ENCODE results near the gene LIX1.
"Not testable (repeated sequence)": the region's sequence is repeated elsewhere in the genome, so short reads cannot be mapped to it uniquely, and the experiment has no call there.

Gene LIX1

DNA sequence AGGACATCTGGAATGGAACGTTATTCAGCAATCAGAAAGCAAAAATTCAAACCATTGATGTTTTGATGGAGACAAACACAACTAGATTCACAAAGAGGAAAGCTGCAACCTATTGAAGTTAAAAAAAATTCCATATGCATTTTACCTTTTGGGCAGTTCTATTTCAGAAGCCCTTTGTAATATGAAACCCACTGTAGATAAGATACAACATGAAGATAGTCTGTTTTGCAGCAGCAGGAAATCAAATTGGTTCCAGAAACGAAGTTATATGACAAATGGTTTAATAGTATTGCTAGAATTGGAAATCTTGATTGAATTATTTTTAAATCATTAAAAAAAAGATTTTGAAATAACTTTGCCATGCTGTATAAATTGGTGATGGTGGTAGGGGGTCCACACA, 872 bp downstream of the LIX1 start:
- DNase-seq (ENCODE audit: low read depth, low spot score) = no peak

DNA sequence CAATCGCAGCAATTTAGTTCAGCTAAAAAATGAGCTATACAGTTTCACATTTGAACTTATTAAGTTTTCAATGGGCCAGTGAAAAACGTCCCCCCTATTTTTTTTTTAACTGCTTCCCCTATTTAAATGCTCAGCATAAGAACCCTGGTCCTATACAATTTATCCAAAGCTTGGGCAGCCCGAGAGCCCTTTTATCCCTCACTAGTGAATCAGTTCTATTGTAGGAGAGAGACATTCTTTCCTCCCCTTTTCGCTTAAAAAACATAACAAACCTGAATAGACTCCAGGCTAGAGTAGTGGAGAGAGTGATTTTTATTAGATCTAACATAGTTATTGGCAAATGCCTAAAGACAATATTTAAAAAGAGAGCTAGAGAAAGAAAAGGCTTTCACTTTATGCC, 1.4 kb downstream of the LIX1 start:
- DNase-seq (ENCODE audit: low read depth, low spot score) = no peak

DNA sequence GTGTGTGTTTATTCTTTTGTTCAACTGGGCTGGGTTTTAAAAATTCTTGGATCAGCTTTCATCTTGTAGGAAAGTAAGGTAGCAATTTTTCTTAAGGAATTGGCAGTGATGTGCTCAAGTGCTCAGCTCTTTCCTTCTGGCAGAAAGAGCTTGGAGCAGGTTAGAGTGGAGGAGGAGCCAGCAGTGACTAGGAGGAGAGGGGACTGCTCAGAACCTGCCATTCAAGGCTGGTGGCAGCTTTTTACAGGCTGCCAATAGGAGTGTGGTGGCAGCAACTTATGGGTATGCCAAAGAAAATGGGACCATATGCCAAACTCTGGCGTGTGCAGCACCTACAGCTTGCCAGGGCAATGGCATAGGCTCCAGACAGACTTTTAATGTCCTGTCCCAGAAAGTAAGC, 2.2 kb downstream of the LIX1 start:
- not testable (repeated sequence) for DNase-seq (ENCODE audit: low read depth, low spot score)

GRCh38 chr5:97136475-97136874, 5.9 kb downstream of the LIX1 start:
- no peak for DNase-seq (ENCODE audit: low read depth, low spot score)

GRCh38 chr5:97135868-97136267, 6.5 kb downstream of the LIX1 start:
- DNase-seq (ENCODE audit: low read depth, low spot score) = no peak

DNA sequence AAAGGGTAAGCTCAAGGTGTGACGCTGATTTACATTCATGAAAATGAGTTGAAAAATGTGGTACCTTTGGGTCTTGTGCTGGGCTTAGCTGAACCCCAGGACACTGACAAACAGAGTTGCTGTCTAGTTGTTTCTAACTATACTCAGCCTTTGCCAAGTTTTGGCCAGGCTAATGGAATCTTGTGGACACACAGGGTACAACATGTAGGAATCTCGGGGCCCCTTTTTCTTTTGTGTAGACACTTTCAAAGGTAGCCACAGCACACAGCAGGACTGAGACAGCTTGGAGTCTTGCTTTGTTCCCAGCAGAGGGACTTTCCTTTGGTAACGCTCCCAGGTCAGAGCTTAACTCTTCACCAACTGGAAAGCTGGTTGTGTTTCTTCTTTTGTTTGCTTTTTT, 7.8 kb downstream of the LIX1 start:
- no peak for DNase-seq (ENCODE audit: low read depth, low spot score)

DNA sequence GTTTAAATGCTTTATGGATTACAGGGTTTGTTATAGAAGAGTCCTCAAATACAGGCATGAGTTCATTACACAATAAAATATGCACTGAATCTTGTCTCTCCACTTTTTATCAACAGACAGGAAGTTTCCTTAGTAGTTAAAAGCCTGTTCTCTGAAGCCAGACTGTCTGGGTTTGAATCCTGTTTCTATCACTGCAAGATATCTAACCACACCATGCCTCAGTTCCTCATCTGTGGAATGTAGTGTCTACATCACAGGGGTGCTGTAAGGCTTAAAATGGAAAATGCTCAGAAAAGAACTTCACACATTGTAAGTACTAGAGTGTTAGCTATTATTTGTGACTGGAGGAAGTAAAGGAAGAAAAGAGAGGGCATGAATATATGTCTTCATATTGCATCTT, 9.3 kb downstream of the LIX1 start:
- DNase-seq (ENCODE audit: low read depth, low spot score) = no peak

GRCh38 chr5:97131921-97132320, 10.5 kb downstream of the LIX1 start:
- DNase-seq (ENCODE audit: low read depth, low spot score) = no peak

GRCh38 chr5:97131139-97131710, 11.2 kb downstream of the LIX1 start:
- DNase-seq (ENCODE audit: low read depth, low spot score) = no peak

- DNase-seq (ENCODE audit: low read depth, low spot score) = no peak
Observed at GRCh38 chr5:97127727-97128126, 14.7 kb downstream of the LIX1 start.

DNA sequence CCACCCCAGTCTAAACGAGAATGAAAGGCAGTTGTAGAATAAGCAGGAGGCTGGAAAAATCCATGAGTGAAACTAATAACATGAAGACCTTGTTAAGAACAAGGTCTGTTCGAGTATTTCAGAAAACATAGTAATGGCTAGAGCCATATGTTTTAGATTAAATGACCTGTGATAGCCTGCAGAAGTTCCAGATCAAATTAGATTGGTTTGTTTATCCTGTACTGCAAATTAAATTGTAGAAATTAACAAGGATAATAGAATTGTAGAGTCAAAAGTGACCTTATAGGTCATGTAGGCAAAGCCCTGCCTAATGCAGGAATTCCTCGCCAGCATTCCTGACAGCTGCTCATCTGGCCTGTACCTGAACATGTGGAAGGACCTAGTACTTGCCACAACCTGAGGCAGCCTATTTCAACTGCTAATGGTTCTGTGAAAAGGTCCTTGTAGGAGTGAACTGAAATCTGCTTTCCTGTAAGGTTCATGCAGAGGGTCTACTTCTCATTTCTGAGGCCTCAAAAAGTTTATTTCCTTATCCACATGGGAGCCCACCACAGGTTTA, 17.2 kb downstream of the LIX1 start:
- no peak for DNase-seq (ENCODE audit: low read depth, low spot score)

DNA sequence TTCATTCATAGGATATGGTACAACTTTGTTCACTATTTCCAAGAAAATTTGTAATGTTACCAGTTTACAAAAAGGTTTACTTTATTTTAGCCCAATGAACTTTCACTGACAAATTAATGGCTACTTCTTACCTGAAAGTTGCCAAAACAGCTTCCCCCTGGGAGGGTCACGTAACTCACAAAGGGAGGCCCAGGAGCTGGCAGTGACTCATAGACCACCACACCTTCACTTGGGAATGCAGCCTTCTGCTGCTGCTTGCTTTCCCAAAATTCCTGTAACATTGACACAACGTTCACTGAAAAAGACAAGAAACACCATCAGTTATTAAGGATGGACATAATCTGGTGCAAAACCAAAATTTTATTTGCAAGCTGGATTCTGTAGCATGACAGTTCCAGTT, 18.1 kb downstream of the LIX1 start:
- DNase-seq (ENCODE audit: low read depth, low spot score) = no peak

DNA sequence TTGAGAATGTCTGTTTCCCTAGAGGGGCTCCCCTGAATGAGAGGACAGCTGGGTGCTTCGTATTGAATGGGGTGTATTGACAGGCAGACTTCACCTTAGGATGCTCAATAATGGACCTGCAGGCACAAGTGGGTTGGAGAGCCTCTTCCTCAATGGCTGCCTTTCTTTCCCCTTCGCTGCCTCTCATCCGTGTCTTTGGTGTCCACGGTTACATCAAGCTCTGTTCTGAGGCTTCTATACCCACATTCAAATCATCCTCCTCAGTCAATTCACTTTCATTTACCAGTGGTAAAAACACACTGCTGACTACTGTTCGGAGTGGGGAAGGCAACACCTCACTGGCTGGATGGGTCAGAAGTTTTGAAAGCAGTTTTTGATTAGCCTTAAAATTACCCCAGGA, 20.6 kb downstream of the LIX1 start:
- DNase-seq (ENCODE audit: low read depth, low spot score) = no peak

- DNase-seq (ENCODE audit: low read depth, low spot score) = no peak
Observed at GRCh38 chr5:97120195-97120594, 22.2 kb downstream of the LIX1 start.

- DNase-seq (ENCODE audit: low read depth, low spot score) = no peak
Observed at GRCh38 chr5:97119007-97119390, 23.4 kb downstream of the LIX1 start.

GRCh38 chr5:97118261-97119006, 24.0 kb downstream of the LIX1 start:
- DNase-seq (ENCODE audit: low read depth, low spot score) = no peak

DNA sequence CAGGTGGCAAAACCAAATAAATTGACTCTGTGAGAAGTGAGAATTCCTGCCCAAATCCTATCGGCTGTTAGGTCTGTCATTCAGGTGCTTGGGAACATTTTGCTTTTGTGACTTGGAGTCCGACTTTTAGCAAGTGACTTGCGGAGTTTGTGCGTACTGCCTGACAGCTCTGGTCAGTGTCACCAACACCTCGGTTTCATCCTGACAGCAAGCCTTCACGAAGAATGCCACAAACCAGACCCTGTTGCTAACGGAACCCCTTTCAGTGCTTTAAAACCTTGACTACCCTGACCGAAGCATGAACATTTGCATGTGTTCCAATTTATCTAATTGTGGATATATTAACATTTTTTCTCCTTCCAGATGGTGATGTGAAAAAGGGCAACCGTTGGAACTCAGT, 26.5 kb downstream of the LIX1 start:
- no peak for DNase-seq (ENCODE audit: low read depth, low spot score)

- no peak for DNase-seq (ENCODE audit: low read depth, low spot score)
Observed at GRCh38 chr5:97112230-97112629, 30.2 kb downstream of the LIX1 start.

DNA sequence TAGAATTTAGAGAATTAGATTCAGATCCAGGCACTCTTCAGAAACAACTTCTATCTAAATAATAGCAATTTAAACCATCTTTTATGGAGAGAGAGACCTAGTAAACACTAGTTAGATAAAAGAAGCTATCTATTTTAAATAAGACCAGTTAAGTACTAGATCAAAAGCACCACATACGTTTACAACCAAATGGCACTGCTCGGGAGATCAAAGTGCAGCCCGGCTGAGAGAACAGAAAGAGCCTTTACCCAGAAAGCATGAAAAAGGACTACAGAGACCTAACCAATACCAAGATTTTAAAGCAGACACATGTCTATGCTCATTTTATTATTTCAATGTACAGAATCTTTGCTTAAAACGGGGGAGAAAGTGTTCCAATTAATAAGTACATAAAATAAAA, 30.8 kb downstream of the LIX1 start:
- DNase-seq (ENCODE audit: low read depth, low spot score) = no peak

DNA sequence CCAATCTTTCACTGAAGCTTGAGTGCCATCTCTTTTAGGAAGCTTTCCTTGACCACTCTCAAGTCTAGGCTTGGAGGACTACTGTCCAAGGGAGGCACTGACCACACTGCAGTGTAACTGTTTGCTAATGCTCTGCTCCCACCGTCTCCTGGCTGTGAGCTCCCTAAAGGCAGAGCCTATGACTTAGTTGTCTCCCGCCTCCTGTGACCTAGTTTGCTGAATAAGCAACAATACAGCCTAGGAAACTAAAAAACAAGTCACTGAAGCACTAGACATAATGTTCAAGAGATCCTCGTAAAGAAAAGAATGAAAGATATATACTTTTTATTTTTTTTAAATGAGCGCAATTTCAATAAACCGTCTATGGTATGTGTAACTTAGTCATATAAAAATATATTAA, 31.4 kb downstream of the LIX1 start:
- no peak for DNase-seq (ENCODE audit: low read depth, low spot score)

DNA sequence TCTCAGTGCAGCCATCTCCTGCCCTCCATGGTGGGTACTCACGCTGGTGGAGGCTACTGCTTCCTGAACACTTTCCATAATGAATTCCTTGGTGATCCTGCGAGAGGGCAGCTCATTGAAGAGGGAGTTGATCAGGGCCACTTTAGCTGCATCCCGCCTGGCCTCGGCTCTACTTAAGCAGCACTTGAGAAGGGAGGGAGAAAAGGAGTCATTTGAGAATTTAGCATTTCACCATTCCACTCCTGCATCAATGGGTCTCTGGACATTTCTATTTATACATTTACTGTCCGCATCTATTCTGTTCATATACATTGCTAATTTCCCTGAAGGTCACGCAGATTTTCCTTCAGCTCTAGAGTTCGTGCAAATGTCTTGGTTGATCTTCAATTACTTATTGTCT, 35.1 kb downstream of the LIX1 start:
- DNase-seq (ENCODE audit: low read depth, low spot score) = no peak

GRCh38 chr5:97106216-97106581, 36.2 kb downstream of the LIX1 start:
- DNase-seq (ENCODE audit: low read depth, low spot score) = no peak

DNA sequence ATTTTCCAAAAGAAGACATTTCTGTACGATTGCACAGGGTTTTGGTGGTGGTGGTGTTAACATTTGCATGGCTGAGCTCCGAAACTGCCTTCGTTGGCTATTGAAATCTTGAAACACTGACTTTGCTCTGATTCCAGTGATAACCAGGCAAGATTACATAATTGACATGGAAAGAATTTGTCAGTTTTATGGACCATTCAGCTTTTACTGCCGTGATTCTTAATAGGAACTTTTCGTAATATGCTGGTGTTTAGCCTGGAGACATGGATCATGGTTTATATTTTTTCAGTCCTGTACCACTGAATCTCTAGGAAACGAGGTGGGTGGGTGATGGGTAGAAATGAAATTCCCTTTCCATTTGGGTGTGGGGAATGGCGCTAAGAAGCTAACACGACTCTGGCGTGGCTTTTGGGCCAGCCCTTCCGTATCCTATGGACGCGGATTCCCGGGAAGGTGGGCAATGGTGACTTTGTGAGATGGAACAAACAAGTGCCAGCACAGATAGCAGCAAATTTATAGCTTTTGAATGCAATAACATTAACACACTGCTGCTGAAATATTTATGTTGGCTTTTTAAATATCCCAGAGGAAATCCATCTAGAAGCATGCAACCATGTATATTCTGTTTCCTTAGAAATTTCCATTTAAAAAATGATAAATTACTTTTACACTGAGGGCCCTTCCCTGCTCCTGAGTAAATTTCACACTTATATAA, 36.8 kb downstream of the LIX1 start:
- DNase-seq (ENCODE audit: low read depth, low spot score) = no peak
